Left colon (tissue), 2 donors: ENCODE measurements around the gene ETFA. TPM values are rescaled to one million over a fixed set of nuclear protein-coding genes. Genes with fewer than 3 reads are reported as not detected.

Source experiments
- ATAC-seq: fragments of 200-7000 bp; cut with Tn5 transposase; one replicate; pipeline ENCODE4 v1.9.1; 2020; ENCODE audit warnings: mild to moderate bottlenecking, moderate library complexity
- DNase-seq, 2 donors: peaks; one replicate each; pipeline ENCODE4 v3.0.0-alpha.2; 2020
- intact Hi-C, 2 donors: fragments of 100-400 bp; cut with DNase I in 1 of 2; cut with micrococcal nuclease in 1 of 2; formaldehyde crosslinking; loops; one replicate each; pipeline versions ENCODE4 v1.11.2 to v1.14.0; 2022; cut with DNase I, micrococcal nuclease
- total RNA-seq, 2 donors: library from RNA; stranded (reverse); fragmentation: NEBNext Ultra II Directional; extraction: Animal tissue kit (Norgen Biotek cat#: 25700); gene quantifications; one replicate each; pipeline ENCODE4 v1.2.1, GENCODE V29; 2021
- donor health status: DM: no; HTN: no; CAD: no.
- donor health status: DM: yes; HTN: yes; CAD: no.

ETFA gene
- total RNA-seq, 2 donors from 2014 or later = 271 to 289 TPM

- no peak for ATAC-seq
- DNase-seq = no peak
- intact Hi-C loops = no loop called here
Measured at GRCh38 chr15:76245072-76245610, 66.1 kb downstream of the ETFA start.

DNA sequence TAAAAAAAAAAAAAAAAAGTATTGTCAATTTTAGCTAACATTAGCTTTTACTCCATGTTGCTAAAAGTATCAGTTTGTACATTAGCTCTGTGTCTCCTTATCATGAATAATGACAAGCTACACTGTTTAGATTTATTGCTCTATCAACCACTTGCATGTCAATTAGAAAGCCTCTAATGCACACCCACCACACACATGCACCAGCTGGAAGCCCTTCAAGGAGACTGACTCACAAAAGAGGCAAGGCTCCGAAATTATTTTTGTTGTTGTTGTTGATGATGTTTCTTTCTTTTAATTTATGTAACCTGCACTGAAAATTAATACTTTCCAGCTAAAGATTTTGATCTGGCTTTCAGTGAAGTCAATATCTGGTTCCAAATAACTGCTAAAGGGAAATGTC is 71.5 kb downstream of the ETFA start:
- DNase-seq (no peak), ATAC-seq (no peak)
- intact Hi-C loops = loop anchor here in 1 of 2 donors (10.0 kb wide), 1 partner anchor 85 kb away; no protein-coding TSS in a partner anchor

GRCh38 chr15:76236350-76236749 is 74.9 kb downstream of the ETFA start:
- peak; percentile 40 for ATAC-seq
- intact Hi-C loops = loop anchor here in 1 of 2 donors (10.0 kb wide), 1 partner anchor 88 kb away; no protein-coding TSS in a partner anchor
- DNase-seq = no peak

- ATAC-seq = peak; percentile 80
- no peak for DNase-seq
Measured at GRCh38 chr15:76235186-76235826, 76.0 kb downstream of the ETFA start.

GRCh38 chr15:76234337-76234889 is 76.9 kb downstream of the ETFA start:
- peak; percentile 54 for ATAC-seq
- intact Hi-C loops = loop anchor here in 1 of 2 donors (10.0 kb wide), 1 partner anchor 90 kb away; no protein-coding TSS in a partner anchor
- no peak for DNase-seq

More at GRCh38 chr15:76235186-76235826, 76.0 kb downstream of the ETFA start:
- intact Hi-C loops = loop anchor here in 1 of 2 donors (10.0 kb wide), 1 partner anchor 89 kb away; no protein-coding TSS in a partner anchor

DNA sequence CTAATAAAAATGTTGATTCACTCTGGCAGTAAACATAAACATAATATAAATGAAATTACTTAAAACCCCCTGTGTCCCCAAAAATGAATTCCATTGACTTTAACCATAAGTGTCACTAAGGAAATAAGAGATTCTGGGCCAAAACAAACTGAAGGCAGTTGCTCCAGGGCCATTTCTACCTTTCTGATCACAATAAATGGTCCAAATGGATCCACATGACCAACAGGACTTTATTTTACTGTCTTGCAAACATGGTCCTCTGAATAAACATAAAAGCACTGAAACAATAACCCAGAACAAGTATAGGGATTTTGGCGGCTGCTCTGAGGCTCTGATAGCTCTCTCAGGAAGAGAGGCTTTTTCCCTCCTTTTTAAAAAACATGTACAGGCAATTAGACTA is 77.3 kb downstream of the ETFA start:
- no peak for DNase-seq
- intact Hi-C loops = loop anchor here in 1 of 2 donors (10.0 kb wide), 1 partner anchor 91 kb away; no protein-coding TSS in a partner anchor
- ATAC-seq = no peak

DNA sequence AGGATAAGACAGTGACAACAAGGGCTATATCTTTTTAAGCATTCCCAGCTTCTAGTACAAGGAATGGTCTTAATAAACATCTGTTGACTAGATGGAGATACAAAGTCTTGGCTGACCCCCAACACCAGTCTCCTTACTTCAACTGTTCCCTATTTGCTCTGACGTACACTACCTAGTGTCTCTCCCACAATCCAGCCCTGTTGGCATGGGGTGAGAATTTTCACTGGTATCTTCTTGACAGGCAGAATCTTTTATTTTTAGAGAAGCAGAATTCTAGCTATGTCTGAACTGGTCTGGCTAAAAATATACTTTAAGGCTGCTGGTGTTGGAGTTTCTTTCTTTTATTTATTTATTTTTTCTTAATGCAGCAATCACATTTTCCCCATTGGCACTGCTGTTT is 82.0 kb downstream of the ETFA start:
- intact Hi-C loops = no loop called here
- ATAC-seq = no peak
- DNase-seq = no peak

- ATAC-seq (no peak), DNase-seq (no peak)
- intact Hi-C loops = no loop called here
Measured at GRCh38 chr15:76223521-76223920, 87.7 kb downstream of the ETFA start.

DNA sequence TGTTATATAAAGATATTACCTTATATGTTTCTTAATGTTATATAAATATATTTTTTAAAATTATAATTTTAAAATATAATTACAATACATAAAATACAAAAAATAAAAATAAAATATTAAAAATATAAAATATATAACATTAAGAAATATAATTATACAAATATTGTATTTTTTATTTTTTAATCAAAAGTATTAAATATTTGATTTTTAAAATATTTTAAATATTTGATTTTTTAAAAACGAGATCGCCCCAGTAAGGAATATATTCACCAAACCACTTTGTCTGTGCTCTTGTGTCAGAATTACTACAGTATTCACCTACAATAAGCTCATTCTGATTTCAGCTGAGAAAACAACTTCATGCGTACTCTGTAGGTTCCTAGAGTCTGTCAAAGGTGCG is 89.1 kb downstream of the ETFA start:
- ATAC-seq (no peak), DNase-seq (no peak)
- intact Hi-C loops = no loop called here

DNA sequence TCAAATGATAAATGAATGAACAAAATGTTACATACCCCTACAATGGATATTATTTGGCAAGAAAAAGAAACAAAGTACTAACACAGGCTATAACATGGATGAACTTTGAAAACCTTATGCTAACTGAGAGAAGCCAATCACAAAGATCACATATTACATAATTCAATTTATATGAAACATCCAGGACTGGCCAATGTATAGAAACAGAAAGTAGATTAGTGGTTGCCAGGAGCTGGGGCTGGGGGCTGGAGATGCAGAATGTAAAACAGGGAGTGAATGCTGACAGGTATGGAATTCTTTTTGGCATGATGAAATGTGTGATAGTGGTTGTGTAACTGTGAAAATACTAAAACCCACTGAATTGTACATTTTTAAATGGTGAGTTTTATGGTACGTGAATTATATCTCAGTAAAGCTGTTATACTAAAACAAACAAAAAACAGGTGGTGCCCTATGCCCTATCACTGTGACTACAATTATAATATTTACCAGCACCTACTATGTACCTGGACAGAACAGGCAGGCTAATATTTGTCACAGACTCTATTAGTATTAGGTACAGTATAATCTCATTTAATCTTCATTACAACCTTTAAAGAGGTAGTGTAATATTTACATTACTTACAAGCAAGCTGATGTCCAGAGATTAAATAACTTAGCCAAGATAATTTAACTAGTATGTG is 90.0 kb downstream of the ETFA start:
- no peak for DNase-seq
- intact Hi-C loops = no loop called here
- ATAC-seq = peak; percentile 72

GRCh38 chr15:76217882-76218217 is 93.4 kb downstream of the ETFA start:
- intact Hi-C loops = no loop called here
- no peak for ATAC-seq
- no peak for DNase-seq

DNA sequence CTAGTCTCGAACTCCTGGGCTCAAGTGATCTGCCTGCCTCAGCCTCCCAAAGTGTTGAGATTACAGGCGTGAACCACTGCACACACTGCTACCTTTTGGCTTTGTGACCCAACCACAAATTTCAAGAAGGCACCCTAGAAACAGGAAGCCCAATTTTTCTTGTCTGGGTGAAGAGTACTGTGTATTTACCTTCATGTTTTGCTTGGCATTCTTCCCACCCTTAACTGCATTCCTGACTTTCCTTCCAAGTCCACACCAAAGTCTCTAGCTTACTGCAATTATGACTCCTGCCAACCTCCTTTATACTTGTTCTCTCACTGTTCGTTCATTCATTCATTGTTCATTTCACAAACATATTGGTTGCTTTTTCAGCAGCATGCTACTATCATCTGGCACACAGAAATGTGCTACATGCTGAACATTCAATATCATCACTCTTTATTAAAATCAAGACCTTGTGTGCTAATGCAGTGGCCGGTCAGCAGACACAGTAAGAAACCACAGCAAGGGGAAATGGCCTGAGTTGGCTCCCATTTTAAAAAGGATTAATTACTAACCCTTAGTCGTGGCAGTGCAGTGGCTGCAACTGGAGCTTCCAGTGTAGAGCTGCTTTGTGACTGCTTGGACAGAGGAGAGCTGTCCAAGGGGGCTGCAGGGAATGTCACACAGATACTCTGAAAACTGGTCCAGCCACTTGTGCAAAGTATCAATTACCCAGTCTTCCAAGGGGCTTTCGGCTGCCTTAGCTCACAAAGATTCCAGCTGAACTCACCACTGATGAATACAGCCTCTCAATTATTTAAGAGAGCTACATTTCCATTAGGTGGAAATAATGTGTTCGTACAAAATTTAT is 94.0 kb downstream of the ETFA start:
- DNase-seq (no peak), ATAC-seq (peak; percentile 74)
- intact Hi-C loops = no loop called here

- ATAC-seq = no peak
- intact Hi-C loops = no loop called here
Measured at GRCh38 chr15:76215634-76216033, 95.6 kb downstream of the ETFA start.

GRCh38 chr15:76209942-76210341 is 101.3 kb downstream of the ETFA start:
- intact Hi-C loops = no loop called here
- DNase-seq (no peak), ATAC-seq (no peak)

More at GRCh38 chr15:76215634-76216033, 95.6 kb downstream of the ETFA start:
- no peak for DNase-seq

DNA sequence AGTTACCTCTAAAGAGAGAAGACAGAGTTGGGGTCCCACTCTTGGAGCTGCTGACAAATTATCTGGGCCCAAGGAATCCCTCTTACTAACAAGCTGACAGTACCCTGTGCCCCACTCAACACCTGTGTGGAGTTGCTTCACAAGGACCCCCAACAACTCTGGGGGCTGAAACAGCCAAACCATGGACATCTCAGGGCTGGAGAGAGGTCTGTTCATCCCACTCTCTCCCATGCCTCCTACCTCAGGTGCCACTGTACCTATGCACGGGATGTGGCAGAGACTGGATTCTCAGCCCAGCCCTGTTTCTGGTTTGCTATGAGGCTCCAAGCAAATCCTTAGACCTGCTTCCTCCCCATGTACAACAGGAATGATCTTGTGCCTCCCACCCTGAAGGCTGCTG is 101.7 kb downstream of the ETFA start:
- DNase-seq (no peak), ATAC-seq (no peak)
- intact Hi-C loops = no loop called here

- intact Hi-C loops = no loop called here
- DNase-seq = no peak
- ATAC-seq = no peak
Measured at GRCh38 chr15:76208786-76209424, 102.4 kb downstream of the ETFA start.

DNA sequence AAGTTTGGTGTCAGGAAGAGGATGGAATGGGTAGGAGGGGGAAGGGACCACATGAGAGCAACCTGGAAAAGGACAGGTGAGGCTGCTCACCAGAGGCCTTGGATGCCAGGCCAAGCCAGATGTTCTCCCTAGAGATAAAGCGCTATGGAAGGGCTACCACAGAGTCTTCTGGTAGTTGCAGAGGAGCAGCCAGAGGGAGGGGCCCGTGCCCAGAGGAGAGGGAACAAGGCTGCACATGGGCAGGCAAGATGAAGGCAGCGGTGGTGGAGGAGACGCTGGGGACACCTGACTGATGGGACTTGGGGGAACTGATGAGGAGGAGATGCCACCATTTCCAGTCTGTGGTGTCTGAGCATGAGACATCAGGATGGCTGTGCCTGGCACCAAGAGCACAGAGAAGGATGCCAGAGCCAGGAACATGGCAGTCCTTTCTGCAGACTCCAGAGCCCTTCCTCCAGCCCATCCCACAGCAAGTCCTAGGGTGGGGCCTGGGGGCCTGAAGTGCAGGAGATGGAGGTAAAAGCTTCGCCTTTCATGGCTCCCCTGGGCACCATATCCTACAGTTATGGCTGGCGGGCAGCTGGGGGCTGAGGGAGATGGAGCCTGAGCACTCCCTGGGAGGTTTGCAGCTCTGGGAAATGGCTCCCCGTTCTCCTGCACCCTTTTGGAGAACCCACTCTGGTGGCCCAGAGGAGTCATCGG is 103.0 kb downstream of the ETFA start:
- intact Hi-C loops = no loop called here
- ATAC-seq (no peak), DNase-seq (no peak)
